Measurements from ENCODE around the gene CASKIN1. TPM values are rescaled to one million over a fixed set of nuclear protein-coding genes. Genes with fewer than 3 reads are reported as not detected.

The CASKIN1 gene
- total and polyA plus RNA-seq, 10 of the 15 experiments (the other 5 are each of a cell fraction or from before 2014, with no cell fraction given), result 0.03 to 0.33 (median 0.11) TPM; not detected in 5

- intact Hi-C loops (cut with micrococcal nuclease; ENCODE audit: unreplicated experiment), result loop anchor here (5.0 kb wide), 2 partner anchors 108 to 147 kb away; partner anchors contain the start of gene ZNF598
- no peak for TF ChIP-seq RBBP5 (conservative IDR thresholded peaks at IDR 0.05)
- peak; percentile 52; the same call in 1 of the 2 replicates for TF ChIP-seq ZBTB4 (CRISPR knock-in tag; IDR thresholded peaks at IDR 0.05)
- no peak for TF ChIP-seq RAD21 (IDR thresholded peaks at IDR 0.05; ENCODE audit: insufficient read depth, low read depth, low read length)
- no peak for TF ChIP-seq NFXL1 (IDR thresholded peaks at IDR 0.05; ENCODE audit: borderline replicate concordance)
- no peak for TF ChIP-seq CBFB (IDR thresholded peaks at IDR 0.05; ENCODE audit: low read depth)
- POLR2A ChIA-PET, result interaction anchor here (0.6 to 2.4 kb wide), 16 partner anchors 14 to 1902 kb away, joined by 3 to 16 read pairs (median 6); partner anchors contain the start of genes ATP6V0C, ECI1, JPT2 and NTHL1
- peaks cover 9% of the 10 kb centered on the region; the same call in 1 of the 2 replicates for H4K20me1 ChIP-seq (ENCODE audit: control insufficient read depth, insufficient read depth)
- H3K4me1 ChIP-seq (ENCODE audit: control insufficient read depth, insufficient read depth, low read length), result peaks cover 44% of the 10 kb centered on the region
- 1% methylated on average over 21 of the region's 23 CpGs for WGBS (ENCODE audit: insufficient coverage, insufficient replicate concordance, low lambda C conversion rate, missing lambda C conversion rate)
- RAD21 ChIA-PET (ENCODE audit: unreplicated experiment), result interaction anchor here (1.0 to 2.3 kb wide), 9 partner anchors 14 to 211 kb away, joined by 3 to 14 read pairs (median 4); partner anchors contain the start of genes ECI1, MSRB1, NTHL1 and PGP
- SMC1A ChIA-PET (ENCODE audit: uncharacterized antibody, unreplicated experiment), result interaction anchor here (0.6 to 1.8 kb wide), 9 partner anchors 9 to 151 kb away, joined by 3 to 6 read pairs (median 4); partner anchors contain the start of genes ECI1, PGP and PKD1
- no peaks in the 10 kb centered on the region for H3K9me3 ChIP-seq (replicated peaks; ENCODE audit: control insufficient read depth, insufficient read depth, low read length)
- H3K79me2 ChIP-seq (ENCODE audit: control insufficient read depth, insufficient read depth, low read length), result peaks cover 68% of the 10 kb centered on the region
- H3K27me3 ChIP-seq (replicated peaks in 1 of 2; ENCODE audit: control insufficient read depth in 2 of 2, insufficient read depth in 2 of 2, low read length in 1 of 2), result no peaks in the 10 kb centered on the region
- FAIRE-seq, result peak; percentile 27
- peak overlapping the region; percentile 98 for H3K4me3 ChIP-seq
- CTCF ChIA-PET, result interaction anchor here (0.7 to 2.4 kb wide), 10 partner anchors 14 to 347 kb away, joined by 3 to 24 read pairs (median 4); partner anchors contain the start of genes ECI1, NOXO1 and PKD1
- in situ Hi-C loops (cut with MboI), result no loop called here
- H3K9ac ChIP-seq (ENCODE audit: control insufficient read depth, insufficient read depth, low read length), result peak overlapping the region; percentile 100
- H2AFZ ChIP-seq (ENCODE audit: control insufficient read depth, low read depth, low read length), result no peak overlapping the region
- H3K27ac ChIP-seq (ENCODE audit: control insufficient read depth, insufficient read depth), result peak overlapping the region; percentile 94
- DNase-seq (ENCODE audit: low read depth, low spot score), result no peak
- peaks cover 0 to 20% of the 10 kb centered on the region in 2 experiments; a peak in 2 of 4 replicates for H3K36me3 ChIP-seq (ENCODE audit: control insufficient read depth in 2 of 2, insufficient read depth in 2 of 2, low read length in 1 of 2)
- peak overlapping the region; percentile 75 for H3K4me2 ChIP-seq (ENCODE audit: control insufficient read depth, insufficient read depth)
- ATAC-seq, result no peak
- TSS peak; percentile 95 for BruUV-seq (replicated peaks)
Measured at GRCh38 chr16:2154533-2155090, 41.8 kb downstream of the CASKIN1 start.
